GM18867 (cell line): ENCODE data around the gene OR52I1.

ENCODE experiments used
- ATAC-seq: cut with Tn5 transposase; IDR thresholded peaks from one replicate; pipeline ENCODE4 v1.9.1; 2021; ENCODE audit warnings: mild to moderate bottlenecking, moderate library complexity; ENCODE audit not compliant: unreplicated experiment

Gene OR52I1

GRCh38 chr11:4610258-4610935, 16.6 kb downstream of the OR52I1 start:
- no peak for ATAC-seq

DNA sequence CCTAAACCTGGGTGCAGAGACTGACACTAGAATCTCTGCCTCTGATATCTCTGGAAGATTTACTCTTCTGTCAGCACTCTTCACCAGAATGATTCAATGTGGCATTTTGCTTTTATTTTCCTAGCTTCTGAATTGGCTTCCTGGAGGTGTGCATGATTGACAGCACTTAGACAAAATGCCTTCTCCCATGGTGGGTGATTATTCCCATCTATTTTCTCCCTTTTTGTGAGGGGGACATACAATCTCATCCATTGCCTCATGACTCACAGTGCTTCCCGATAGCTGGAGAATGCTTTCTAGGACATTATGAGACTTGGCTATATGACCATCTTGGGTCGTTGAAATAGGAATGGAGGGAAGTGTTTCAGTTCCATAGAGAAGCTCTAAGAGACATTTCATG, 18.1 kb downstream of the OR52I1 start:
- ATAC-seq = no peak

DNA sequence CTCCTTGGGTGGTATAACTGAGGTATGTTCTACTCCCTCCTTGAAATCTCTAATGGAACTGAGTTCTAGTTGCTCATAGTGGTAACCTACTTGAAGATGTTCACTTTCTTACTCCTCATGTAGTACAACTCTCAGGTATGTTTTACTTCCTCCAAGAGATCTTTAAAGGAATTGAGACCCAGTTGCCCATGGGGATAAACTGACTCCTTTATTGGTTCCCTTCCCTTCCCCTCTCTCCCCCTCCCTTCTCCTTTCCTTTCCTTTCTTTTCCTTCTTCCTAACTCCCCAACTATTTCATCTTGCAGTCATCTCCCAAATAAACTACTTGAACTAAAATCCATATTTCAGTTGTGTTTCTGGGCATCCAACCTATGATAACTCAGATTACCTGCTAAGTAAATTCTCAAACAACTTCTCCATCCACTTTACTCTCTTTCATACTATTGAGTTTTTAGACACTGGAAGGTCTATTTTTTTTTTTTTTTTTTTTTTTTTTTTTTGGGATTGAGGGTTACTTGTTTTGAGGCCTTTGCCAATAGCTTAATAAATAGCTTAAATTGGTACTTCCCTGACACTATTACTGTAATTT, 22.1 kb downstream of the OR52I1 start:
- ATAC-seq = no peak

- no peak for ATAC-seq
Measured at GRCh38 chr11:4619514-4619913, 25.7 kb downstream of the OR52I1 start.

GRCh38 chr11:4626207-4627099, 32.6 kb downstream of the OR52I1 start:
- ATAC-seq = peak; percentile 82

DNA sequence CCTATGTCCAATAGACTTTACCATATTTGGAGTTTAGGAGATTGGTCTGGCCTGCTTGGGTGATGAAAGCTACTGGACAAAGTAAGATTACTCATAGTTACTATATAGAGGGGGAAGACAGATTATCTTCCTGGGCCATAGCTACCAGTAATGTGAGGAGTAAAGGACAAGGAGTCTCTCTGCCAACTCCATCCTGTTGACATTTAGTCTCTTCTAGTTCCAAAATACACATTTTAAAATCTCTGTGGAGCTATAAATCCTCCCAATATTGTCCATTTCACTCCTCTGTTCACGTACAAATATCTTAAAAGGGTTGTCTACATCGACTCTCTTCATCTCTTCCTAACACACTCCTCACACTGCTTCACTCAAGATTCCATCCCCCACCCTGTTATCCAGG, 42.3 kb downstream of the OR52I1 start:
- no peak for ATAC-seq

- peak; percentile 98 for ATAC-seq
Measured at GRCh38 chr11:4636962-4637661, 43.3 kb downstream of the OR52I1 start, which contains the start of gene OR51D1. OR51D1 (plus strand) TSS chr11:4637477; CDS start chr11:4639791, 2,314 bp downstream.

GRCh38 chr11:4637662-4638047, 43.8 kb downstream of the OR52I1 start:
- ATAC-seq = no peak

DNA sequence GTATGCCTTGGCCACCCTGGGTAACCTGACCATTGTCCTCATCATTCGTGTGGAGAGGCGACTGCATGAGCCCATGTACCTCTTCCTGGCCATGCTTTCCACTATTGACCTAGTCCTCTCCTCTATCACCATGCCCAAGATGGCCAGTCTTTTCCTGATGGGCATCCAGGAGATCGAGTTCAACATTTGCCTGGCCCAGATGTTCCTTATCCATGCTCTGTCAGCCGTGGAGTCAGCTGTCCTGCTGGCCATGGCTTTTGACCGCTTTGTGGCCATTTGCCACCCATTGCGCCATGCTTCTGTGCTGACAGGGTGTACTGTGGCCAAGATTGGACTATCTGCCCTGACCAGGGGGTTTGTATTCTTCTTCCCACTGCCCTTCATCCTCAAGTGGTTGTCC, 46.1 kb downstream of the OR52I1 start:
- ATAC-seq = no peak

GRCh38 chr11:4641501-4641900, 47.7 kb downstream of the OR52I1 start:
- ATAC-seq = no peak

- no peak for ATAC-seq
Measured at GRCh38 chr11:4642043-4642442, 48.2 kb downstream of the OR52I1 start.

DNA sequence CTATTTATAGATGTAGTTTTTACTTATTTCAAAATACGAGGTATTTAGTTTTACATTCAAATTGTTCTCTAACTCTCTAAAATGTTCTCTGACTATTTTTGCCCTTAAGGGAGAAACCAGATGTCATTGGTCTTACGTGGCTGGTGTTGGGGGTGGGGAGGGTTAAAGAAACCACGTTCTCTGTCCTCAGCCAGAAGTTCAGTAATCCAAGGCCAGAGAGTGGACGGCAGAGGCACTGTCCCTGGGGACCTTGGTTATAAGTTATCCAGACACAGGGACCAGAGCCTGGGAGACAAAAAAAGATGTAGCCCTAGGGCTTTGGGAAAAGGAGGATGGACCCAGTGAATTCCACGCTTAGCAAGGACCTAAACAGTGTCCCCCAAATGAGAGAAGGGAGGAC, 49.2 kb downstream of the OR52I1 start:
- ATAC-seq = no peak

DNA sequence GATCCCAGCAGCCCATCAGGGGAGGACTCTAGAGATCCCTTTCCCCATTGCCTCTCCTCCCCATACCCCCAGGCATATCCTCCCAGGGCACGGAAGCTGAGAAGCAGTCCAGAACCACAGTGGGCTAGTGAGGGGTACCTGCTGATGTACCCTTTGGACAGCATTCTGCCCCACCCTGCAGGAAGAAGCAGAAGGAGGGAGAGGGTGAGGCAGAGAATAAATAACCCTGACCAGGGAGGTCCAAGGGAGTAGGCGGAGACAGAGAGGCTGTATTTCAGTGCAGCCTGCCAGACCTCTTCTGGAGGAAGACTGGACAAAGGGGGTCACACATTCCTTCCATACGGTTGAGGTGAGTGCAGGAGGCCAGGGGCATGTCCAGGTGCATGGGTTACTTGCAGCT, 49.8 kb downstream of the OR52I1 start, which contains the start of gene OR51E1:
OR51E1 (plus strand) TSS at position 301 of the 400 bp plus-strand sequence. CDS start 8,545 bp downstream, outside the sequence.
- no peak for ATAC-seq

GRCh38 chr11:4644233-4644632, 50.4 kb downstream of the OR52I1 start:
- no peak for ATAC-seq
